Measurements from ENCODE around the gene SPANXA1.
"Not testable (repeated sequence)": the region's sequence is repeated elsewhere in the genome, so short reads cannot be mapped to it uniquely, and the experiment has no call there.

The SPANXA1 gene

GRCh38 chrX:141584638-141585037 lies at the start of gene SPANXA1:
TSS of gene SPANXA1 (minus strand) at chrX:141584738. CDS start at chrX:141584678, 60 bp downstream.
- DNase-seq = not testable (repeated sequence)

GRCh38 chrX:141632124-141632523 lies 47.6 kb upstream of the SPANXA1 start:
- DNase-seq = no peak

GRCh38 chrX:141619336-141619735 lies 34.8 kb upstream of the SPANXA1 start:
- DNase-seq = no peak

GRCh38 chrX:141609111-141609510 lies 24.6 kb upstream of the SPANXA1 start:
- DNase-seq = no peak

- DNase-seq = not testable (repeated sequence)
Measured at GRCh38 chrX:141589408-141589807, 4.9 kb upstream of the SPANXA1 start, which contains the start of gene SPANXA2. TSS of gene SPANXA2 (plus strand) at chrX:141589708. CDS start at chrX:141589768, 60 bp downstream.

- DNase-seq = not testable (repeated sequence)
Measured at GRCh38 chrX:141542551-141542950, 42.0 kb downstream of the SPANXA1 start.

All from NCI-H1092 treated with DMSO at 0.1 percent for 48 hours (cell line).